NCI-H146 treated with DMSO at 0.1 percent for 48 hours (cell line): ENCODE results near the gene TBCA.

ENCODE experiments used
- DNase-seq: peaks from one replicate; lab custom pipeline; 2025; ENCODE audit not compliant: unreplicated experiment; lab: John Stamatoyannopoulos, UW

TBCA gene

DNA sequence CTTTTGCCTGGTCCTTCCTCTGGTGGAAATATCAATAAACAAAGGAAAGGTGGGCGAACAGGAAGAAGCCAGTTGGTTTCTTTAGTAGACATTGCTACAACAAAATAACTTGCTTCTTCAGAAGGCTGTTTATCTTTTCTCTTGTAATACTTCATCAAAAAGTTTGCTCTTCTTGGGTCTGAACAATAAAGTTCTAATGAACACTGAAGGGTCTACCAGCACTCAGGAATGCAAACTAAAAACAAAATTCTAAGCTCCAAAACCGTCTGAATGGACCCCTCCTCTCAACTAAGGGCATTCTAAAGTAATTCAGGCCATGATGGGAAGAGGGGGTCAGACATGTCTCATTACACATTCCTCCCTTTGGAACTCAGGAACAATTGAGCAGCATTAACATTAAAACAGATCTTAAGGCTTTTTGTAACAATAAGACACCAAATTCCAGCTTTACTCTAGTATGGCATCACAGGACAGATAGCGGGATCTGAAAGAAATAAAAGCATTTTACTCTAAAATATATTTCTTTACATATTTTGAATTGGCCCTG lies 2.3 kb downstream of the TBCA start:
- DNase-seq: no peak

DNA sequence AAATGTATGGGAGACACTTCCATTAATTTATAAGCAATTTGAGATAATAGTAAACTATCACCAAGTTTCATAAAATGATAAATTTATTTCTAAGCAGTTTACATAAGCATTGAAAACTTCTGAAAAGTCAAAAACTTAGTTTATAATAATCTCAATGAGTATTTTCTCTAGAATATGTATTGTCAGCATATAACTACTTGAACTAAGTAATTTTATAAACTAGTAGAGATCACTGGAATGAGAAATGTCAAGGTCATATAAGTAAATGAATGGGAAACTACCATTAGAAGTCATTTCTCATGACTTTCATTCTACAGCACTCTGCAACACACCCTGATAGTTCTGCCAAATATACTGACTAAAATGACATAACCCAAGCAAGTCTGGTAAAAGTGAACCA lies 3.4 kb downstream of the TBCA start:
- DNase-seq: no peak

DNA sequence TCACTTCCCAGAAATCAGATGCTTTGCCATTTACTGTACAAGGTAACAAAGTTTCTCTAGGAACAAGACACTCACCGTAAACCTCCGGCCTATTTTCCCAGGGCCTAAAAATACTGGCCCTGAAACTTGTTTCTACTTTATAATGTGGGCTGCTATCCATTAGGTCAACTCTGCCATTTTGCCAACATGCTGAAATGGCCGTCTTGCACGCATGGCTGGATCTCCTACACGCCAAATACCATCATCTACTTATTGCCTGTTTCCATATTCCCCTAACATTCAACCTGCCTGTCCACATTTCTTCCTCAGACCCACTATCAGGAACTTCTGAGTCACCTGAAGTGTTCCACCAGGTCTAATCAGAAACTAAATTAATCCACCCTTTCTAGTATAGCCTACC lies 4.7 kb downstream of the TBCA start:
- no peak for DNase-seq

DNA sequence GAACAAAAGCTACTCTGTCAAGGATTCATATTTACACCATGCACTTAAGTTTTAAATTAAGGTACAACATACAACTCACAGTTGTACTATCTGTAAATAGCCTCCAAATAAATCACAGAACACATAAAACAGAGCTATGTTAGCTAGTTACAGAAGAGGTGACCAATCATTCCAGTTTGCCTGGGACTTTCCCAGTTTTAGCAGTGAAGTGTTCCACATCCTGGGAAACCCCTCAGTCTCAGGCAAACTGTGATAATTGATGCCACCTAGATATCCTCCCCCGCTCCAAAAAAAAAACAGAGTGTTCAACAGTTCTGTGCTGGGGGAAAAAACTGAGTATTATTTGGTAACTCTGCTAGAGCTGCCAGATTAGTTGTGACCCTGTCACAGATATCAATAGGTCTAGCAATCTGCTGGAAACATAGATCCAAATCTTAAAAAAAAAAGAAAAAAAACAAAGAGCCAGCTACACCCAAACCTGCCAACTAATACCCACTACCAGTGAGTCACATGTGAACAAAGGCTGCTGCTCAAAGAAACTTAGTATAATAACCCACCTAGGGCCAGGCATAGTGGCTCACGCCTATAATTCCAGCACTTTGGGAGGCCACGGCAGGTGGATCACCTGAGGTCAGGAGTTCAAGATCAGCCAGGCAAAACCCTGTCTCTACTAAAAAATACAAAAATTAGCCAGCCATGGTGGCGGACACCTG lies 5.7 kb downstream of the TBCA start:
- no peak for DNase-seq

DNA sequence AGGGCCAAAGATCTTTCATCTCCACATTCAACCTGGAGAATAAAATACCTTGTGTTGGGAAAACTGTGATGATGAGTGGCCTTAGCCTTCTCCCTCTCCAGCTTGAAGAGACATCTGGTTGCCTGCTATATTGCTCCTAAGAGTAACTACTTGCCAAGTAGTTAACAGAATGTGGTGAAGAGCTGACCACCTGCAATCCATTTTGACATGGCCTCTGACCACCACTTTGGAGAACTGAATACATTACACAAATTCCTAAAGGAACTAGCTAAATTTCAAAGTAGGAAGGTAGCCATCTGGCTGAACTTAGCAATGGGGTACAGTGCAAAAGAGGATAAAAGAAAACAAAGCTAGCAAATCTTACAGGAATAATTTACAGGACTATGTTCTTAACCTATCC lies 7.2 kb downstream of the TBCA start:
- DNase-seq: no peak

DNA sequence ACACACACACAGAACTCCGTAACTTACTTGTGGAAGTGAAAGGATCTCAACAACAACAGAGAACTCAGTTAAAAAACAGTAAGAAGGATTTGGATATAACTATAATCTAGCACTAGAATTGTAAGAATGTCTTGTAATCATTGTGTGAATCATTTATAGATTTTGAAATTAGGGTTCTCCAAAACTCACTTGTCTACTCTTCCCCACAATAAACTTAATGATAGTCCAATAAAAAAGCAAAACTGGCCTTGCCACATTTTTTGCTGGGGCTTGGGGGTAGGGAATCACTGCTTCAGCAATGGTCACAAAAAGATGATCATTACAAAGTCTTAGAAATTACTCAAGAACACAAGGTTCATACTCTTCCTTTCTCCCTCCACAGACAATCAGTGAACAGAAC lies 8.8 kb downstream of the TBCA start:
- DNase-seq: no peak

DNA sequence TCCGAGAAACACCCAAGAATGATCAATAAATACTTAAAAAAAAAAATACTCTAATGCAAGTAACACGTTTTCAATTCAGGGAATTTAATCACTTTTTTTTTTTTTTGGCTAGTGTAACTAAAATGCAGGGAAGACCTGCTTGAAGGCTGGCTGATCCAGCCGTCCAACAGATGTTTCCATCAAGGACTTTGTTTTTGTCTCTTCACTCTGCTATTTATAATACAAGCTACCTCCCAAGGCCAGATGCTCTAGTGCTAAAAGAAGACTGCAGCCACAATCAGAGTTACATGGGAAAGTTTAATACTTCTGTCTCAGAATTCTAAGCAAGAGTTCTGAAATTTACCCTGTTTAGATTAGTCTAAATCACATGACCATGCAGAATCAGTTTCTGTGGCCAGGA lies 14.5 kb downstream of the TBCA start:
- DNase-seq: no peak

DNA sequence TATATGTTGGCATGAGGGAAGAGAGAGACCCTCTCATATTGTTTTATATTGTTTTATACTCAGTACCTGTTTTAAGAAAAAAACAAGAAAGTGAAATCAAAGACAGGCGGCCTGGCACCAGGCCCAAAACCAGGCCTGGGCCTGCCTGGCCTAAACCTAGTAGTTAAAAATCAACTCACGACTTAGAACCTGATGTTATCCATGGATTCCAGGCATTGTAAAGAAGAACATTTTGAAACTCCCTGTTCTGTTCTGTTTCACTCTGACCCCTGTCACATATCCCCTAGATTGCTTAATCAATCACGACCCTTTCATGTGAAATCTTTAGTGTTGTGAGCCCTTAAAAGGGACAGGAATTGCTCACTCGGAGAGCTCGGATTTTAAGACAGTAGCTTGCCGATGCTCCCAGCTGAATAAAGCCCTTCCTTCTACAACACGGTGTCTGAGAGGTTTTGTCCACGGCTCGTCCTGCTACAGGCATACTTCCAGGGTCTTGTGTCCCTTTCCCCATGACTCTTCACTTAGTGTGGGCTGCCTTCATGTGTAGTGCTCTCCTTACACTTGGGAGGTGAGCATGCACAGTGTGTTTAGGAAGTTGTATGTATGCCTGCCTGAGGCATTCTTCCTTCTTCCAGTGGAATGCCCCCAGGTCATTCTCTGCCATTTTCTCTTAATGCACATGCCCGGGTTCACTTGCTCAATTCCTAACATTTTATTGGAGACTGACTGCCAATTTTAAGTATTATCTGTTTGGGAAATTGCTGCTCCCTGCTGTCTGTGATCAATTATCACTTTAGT lies 17.8 kb downstream of the TBCA start:
- no peak for DNase-seq

DNA sequence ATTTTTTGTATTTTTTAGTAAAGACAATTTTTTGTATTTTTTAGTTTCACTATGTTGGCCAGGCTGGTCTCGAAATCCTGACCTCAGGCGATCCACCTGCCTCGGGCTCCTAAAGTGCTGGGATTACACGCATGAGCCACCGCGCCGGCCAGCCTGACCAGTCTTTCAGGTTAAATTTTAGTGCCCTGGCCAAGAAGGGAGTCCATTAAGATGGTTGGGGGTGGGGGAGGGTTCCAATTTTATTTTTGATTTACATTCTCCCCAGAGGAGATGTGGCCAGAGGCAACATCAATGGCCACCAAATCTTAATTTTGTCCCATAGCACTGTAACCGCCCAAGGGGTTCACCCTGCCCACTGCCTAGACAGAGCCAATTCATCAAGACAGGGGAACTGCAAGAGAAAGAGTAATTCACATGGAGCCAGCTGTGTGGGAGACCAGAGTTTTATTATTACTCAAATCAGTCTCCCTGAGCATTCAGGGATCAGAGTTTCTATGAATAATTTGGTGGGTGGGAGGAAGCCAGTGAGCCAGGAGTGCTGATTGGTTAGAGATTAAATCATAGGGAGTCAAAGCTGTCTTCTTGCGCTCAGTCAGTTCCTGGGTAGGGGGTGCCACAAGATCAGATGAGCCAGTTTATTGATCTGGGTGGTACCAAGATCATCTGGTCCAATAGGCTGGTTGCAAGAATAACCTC lies 24.7 kb downstream of the TBCA start:
- no peak for DNase-seq

DNA sequence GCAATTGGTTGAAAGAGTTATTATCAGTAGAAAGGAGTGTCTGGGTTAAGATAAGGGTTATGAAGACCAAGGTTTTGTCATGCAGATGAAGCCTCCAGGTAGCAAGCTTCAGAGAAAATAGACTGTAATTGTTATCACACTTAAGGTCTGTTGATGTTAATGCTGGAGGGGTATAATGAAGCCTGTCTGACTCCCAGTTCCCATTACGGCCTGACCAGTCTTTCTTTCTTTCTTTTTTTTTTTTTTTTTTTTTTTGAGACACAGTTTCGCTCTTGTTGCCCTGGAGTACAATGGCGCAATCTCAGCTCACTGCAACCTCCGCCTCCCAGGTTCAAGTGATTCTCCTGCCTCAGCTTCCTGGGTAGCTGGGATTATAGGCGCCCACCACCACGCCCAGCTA lies 25.2 kb downstream of the TBCA start:
- peak; percentile 4 for DNase-seq

DNA sequence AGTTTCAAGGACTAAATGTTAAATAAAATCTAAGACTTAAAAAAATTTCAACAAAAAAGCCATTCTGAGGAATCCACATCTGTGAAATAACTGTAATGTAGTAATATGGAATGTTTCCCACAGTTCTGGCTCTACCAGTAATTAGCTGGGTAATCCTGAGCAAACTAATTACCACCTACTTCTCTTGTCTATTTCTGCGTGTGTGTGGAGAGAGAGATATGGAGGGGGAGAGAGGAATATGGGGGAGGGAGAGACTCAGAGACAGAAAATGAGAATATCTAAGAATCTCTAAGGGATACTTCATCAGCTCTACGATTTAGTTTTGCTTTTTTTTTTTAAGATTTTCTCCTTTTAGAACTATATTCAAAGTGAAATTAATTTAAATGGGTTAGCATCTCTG lies 28.0 kb downstream of the TBCA start:
- DNase-seq: no peak

DNA sequence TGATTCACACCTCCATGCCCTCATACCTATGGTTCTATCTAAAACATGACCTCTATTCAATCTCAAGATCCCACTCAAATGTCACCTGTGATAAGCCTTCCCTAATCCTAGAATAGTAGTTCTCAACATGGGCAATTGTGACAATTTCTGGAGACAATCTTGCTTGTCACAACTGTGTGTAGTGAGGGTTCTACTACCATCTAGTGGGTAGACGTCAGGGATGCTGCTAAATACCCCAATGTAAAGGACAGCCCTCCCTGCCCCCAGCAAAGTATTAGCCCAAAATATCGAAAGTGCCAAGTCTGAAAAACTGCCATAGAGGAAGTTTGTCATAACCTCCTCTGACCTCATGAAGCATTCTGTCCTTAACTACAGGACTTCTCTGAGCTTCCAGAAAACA lies 32.0 kb downstream of the TBCA start:
- no peak for DNase-seq

DNA sequence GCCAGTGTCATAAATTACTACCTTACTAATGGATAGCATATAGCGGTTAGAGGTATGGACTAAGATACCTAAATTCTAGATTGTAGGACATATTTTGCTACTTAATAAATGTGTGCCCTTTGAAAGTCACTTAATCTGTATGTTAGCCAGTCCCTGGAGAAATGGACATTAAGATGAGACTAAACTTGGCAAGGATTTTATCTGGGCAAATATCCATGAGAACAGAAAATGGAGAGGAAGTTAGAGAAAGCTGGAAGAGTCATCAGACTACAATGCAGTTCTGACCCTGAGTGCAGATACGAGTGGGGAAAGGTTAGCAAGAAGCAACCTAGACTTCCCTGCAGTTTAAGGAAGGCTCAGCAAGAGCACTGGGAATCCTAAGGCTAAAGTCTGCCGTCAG lies 33.0 kb downstream of the TBCA start:
- no peak for DNase-seq

DNA sequence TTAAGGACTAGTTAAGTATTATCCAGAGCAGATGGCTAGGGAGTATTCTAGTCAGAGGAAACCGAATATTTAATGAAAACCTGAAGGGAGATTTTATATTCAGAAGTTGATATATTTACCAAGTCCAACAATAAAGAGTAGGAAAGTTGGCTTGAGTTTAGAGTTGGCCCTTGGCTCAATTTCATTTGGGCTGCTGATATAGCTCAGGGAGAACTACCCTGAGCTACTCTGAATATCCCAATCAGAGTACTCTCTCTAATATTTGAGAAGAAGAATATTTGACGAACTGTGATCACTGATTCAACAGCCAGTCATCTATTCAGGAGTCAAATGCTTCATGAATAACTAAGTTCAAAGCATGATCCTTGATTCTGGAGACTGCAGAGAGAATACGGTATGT lies 34.5 kb downstream of the TBCA start:
- DNase-seq: no peak

DNA sequence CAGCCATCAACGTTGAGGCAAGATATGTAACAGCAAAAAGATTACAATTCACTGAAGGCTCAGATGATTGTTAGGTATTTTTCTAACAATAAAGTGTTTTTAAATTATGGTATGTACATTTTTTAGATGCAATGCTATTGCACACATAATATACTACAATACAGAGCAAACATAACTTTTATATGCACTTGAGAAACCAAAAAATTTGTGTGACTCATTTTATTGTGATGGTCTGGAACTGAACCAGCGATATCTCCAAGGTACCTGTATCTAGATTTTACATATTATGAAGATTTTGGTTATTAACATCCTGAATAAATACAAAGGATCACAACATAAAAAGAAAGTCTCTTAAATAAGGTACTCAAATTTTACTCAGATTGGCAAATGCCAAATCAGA lies 41.3 kb downstream of the TBCA start:
- no peak for DNase-seq

DNA sequence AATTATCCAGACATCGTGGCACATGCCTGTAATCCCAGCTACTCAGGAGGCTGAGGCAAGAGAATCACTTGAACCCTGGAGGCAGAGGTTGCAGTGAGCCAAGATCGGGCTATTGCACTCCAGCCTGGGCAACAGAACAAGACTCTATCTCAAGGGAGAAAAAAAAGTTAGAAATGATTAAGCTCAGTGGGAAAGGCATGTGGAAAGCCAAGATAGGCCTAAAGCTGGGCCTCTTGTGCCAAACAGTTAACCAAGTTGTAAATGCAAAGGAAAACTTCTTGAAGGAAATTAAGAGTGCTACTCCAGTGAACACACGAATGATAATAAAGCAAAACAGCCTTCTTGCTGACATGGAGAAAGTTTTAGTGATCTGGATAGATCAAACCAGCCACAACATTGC lies 43.0 kb downstream of the TBCA start:
- no peak for DNase-seq

DNA sequence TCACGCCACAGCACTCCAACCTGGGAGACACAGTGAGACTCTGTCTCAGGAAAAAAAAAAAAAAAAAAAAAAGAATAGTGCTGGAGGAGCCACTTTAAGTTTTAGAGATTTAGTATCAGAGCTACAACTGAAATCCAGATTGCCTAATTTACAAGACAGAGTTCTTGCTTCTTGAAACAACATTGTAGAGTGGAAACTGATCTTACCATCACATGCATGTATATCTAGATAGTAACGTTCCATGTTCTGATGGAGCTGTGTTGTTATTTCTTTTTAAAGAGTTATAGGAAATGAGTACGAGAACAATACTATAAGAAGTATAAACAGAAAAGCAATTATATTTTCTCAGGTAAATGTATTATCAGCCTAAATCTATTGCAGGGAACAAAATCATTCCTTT lies 48.9 kb downstream of the TBCA start:
- DNase-seq: no peak

DNA sequence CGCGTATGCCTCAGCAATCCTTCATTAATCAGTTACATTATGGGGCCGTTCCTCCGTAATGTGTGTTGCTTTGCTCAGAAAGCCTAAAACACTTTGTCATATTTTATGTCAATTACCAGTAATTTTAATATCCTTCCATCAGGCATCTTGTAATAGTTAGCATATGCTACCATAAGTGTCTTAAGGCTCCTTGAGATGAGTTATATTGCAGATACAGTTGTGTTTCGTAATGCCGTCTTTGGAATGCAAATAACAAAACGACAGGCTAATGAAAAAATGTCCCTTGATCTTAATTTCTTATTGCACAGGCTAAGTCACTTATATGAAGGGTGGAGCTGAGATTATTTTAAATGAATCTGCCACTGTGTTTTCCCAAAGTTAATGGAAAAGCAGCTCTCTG lies 50.5 kb downstream of the TBCA start:
- DNase-seq: no peak

DNA sequence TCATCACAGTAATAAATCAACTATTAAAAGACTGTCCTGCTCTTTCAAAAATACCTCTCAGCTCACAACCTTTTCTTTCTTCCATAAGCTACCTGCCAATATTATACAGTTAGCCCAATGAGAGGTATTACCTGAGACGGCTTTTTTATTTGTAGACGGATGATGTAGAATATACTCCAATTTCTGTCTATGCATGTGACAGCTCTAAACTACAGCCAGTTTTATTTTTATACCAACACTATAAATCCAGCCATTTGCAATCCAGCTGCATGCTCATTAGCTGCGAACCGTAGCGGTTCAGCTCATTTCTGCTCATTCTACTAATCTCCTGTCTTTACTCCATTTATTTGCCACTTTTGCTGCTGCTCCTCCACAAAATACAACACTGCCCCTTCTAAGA lies 51.2 kb downstream of the TBCA start:
- DNase-seq: no peak

DNA sequence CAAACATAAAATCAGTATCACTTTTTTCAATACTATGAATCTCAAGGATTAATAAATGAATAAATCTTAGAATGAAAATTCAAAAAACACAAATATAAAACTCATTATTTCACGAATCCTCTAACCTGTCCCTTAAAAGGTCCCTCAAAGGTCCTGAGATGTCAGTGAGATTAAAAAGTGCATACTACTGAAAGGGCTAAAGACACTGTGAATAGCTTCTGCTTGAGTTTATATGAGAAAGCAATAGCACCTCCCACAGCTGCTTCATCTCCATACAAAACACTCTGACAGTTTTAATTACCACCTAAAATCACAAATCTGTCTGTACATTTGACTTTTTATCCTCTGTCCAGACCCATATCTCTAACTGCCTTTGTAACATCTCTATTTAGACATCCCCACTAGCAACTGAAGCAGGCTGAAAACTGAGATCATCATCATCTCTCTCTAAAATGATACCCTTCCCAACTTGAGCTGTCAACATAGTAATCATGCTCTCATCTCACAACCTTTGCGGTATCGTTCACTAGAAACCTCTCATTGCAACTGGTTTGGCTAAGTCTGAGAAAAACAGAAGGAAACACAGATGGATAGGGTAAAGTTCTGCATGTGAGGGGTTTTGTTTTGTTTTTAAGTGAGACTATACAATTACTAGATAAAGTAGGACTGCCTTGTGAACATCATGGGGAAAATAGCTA lies 56.3 kb downstream of the TBCA start:
- DNase-seq: no peak

DNA sequence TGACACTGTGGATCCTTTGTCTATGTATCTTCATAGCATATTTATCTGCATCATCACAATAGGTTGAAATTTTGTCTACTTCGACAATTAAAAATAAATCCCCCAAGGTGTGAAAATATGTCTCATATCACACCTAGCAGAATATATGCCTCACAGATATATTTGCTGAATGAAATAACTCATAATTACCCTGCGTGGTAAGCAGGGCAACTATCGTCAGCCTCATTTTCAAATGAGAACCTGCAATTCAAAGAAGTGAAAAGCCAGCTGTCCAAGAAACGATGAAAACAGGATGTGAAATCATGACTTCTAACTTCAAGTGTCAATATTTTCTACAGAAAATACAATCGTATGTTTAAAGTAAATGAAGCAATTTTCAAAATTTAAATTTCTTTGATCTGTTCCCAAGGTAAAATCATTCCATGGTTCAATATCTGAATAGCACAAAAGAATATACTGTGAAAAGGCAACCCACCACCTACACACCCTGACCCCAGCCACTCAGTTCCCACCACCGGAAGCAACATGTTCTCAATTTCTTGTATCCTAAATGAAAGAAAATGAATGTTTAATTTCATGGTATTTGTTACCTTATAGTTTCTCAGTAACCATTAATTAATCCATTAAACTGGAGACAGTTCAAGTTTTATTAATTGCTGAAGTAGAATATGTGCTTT lies 57.1 kb downstream of the TBCA start:
- no peak for DNase-seq
